ENCODE data around the gene CYSLTR2.

The CYSLTR2 gene

GRCh38 chr13:48725271-48725670 is 71.5 kb downstream of the CYSLTR2 start:
- no peak for TF ChIP-seq RAD21 (IDR thresholded peaks at IDR 0.05; ENCODE audit: low read depth)
- no peak for TF ChIP-seq ZBTB7A (IDR thresholded peaks at IDR 0.05; ENCODE audit: low read depth)
- TF ChIP-seq CREB1 (IDR thresholded peaks at IDR 0.05; ENCODE audit: low read depth), result no peak
- no peak for TF ChIP-seq TAF1 (IDR thresholded peaks at IDR 0.05; ENCODE audit: low read depth)
- no peak for TF ChIP-seq TEAD4 (IDR thresholded peaks at IDR 0.05)
- TF ChIP-seq CEBPB (IDR thresholded peaks at IDR 0.05), result no peak
- no peak for TF ChIP-seq FOXM1 (IDR thresholded peaks at IDR 0.05; ENCODE audit: borderline replicate concordance, low read depth)
- no peak for TF ChIP-seq NFIC (IDR thresholded peaks at IDR 0.05)
- TF ChIP-seq EP300 (IDR thresholded peaks at IDR 0.05; ENCODE audit: borderline replicate concordance), result no peak
- TF ChIP-seq, protein P1, sequence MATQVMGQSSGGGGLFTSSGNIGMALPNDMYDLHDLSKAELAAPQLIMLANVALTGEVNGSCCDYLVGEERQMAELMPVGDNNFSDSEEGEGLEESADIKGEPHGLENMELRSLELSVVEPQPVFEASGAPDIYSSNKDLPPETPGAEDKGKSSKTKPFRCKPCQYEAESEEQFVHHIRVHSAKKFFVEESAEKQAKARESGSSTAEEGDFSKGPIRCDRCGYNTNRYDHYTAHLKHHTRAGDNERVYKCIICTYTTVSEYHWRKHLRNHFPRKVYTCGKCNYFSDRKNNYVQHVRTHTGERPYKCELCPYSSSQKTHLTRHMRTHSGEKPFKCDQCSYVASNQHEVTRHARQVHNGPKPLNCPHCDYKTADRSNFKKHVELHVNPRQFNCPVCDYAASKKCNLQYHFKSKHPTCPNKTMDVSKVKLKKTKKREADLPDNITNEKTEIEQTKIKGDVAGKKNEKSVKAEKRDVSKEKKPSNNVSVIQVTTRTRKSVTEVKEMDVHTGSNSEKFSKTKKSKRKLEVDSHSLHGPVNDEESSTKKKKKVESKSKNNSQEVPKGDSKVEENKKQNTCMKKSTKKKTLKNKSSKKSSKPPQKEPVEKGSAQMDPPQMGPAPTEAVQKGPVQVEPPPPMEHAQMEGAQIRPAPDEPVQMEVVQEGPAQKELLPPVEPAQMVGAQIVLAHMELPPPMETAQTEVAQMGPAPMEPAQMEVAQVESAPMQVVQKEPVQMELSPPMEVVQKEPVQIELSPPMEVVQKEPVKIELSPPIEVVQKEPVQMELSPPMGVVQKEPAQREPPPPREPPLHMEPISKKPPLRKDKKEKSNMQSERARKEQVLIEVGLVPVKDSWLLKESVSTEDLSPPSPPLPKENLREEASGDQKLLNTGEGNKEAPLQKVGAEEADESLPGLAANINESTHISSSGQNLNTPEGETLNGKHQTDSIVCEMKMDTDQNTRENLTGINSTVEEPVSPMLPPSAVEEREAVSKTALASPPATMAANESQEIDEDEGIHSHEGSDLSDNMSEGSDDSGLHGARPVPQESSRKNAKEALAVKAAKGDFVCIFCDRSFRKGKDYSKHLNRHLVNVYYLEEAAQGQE (IDR thresholded peaks at IDR 0.05; ENCODE audit: low read depth), result no peak
- no peak for TF ChIP-seq TCF12 (IDR thresholded peaks at IDR 0.05; ENCODE audit: low read depth)
- TF ChIP-seq EGR1 (IDR thresholded peaks at IDR 0.05), result no peak
- TF ChIP-seq, protein P2, sequence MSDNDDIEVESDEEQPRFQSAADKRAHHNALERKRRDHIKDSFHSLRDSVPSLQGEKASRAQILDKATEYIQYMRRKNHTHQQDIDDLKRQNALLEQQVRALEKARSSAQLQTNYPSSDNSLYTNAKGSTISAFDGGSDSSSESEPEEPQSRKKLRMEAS (IDR thresholded peaks at IDR 0.05), result no peak
- no peak for TF ChIP-seq USF1 (IDR thresholded peaks at IDR 0.05)
- TF ChIP-seq YY1 (IDR thresholded peaks at IDR 0.05; ENCODE audit: low read depth), result no peak

DNA sequence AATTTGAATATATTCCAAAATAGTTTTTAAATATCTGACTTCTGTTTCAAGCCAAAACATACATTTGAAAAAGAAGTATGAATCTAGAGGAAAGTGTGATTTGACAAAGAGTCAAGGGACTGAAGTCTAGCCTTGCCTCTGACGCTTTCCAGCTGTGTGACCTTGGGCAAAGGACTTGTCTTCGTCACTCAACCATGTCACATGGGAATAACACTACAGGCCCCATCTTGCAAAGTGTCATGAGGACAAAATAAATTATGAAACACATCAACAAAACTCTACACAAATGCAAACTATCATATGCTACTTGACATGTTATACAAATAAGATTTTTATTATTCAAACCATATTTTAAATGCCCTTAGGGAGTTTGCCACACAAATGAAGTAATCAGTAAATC is 73.0 kb downstream of the CYSLTR2 start:
- no peak for TF ChIP-seq TAF1 (IDR thresholded peaks at IDR 0.05; ENCODE audit: low read depth)
- no peak for TF ChIP-seq EGR1 (IDR thresholded peaks at IDR 0.05)
- no peak for TF ChIP-seq USF1 (IDR thresholded peaks at IDR 0.05)
- no peak for TF ChIP-seq EP300 (IDR thresholded peaks at IDR 0.05; ENCODE audit: borderline replicate concordance)
- TF ChIP-seq YY1 (IDR thresholded peaks at IDR 0.05; ENCODE audit: low read depth), result no peak
- TF ChIP-seq, protein P2 (IDR thresholded peaks at IDR 0.05), result no peak

DNA sequence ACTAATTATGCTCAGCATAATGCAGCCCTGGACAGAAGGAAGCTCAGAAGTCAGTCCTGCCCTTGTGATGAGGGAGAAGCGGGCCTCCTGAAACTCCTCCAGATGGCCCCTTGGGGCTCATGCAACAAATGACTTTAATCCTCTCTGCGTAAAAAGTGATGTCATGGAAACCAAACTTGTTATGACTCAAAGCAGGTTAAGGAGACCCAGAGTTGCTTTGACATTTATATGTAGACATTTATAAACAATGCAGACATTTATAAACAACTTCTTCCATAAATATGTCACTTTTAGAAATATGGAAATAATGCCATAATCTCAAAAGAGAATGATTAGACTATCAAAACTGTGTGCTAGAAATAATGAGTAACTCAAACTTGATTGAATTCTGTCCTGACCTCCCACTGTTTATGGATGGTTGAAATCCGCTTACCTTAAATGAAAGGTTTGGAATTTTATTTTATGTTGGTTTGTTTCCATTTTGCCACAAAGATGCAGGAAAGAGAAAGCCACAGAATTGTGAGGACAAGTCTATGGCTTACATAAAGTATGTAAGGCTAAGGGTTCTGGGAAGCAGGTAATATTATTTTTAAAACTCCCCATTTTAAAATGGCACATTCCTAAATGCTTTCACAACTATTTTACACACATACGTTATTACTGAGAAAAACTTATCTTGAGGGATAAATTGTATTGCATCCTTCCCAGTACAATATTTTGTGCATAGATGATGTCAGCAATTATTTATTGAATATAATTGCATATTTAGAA is 73.7 kb downstream of the CYSLTR2 start:
- no peak for TF ChIP-seq TAF1 (IDR thresholded peaks at IDR 0.05; ENCODE audit: low read depth)
- no peak for TF ChIP-seq NFIC (IDR thresholded peaks at IDR 0.05)
- TF ChIP-seq, protein P2 (IDR thresholded peaks at IDR 0.05), result no peak
- TF ChIP-seq USF1 (IDR thresholded peaks at IDR 0.05), result no peak
- no peak for TF ChIP-seq FOXM1 (IDR thresholded peaks at IDR 0.05; ENCODE audit: borderline replicate concordance, low read depth)
- no peak for TF ChIP-seq YY1 (IDR thresholded peaks at IDR 0.05; ENCODE audit: low read depth)
- no peak for TF ChIP-seq RAD21 (IDR thresholded peaks at IDR 0.05; ENCODE audit: low read depth)
- TF ChIP-seq CEBPB (IDR thresholded peaks at IDR 0.05), result no peak
- TF ChIP-seq, protein P1 (IDR thresholded peaks at IDR 0.05; ENCODE audit: low read depth), result no peak
- no peak for TF ChIP-seq TEAD4 (IDR thresholded peaks at IDR 0.05)

DNA sequence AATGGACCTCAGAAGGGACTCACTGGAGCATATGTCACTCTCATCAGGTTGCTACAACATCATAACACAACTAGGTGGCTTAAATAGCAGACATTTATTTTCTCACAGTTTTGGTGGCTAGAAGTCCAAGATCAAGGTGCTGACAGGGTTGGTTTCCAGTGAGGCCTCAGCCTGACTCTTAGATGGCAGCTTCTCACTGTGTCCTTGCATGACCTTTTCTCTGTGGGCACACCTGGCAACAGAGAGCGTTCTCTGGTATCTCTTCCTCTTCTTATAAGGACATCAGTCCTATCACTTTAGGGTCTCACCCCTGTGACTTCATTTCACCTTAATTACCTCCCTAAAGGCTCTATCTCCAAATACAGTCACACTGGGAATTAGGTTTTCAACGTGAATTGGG is 74.5 kb downstream of the CYSLTR2 start:
- TF ChIP-seq ZBTB7A (IDR thresholded peaks at IDR 0.05; ENCODE audit: low read depth) (no peak), RAD21 (IDR thresholded peaks at IDR 0.05; ENCODE audit: low read depth) (no peak), FOXM1 (IDR thresholded peaks at IDR 0.05; ENCODE audit: borderline replicate concordance, low read depth) (no peak), EGR1 (IDR thresholded peaks at IDR 0.05) (no peak), YY1 (IDR thresholded peaks at IDR 0.05; ENCODE audit: low read depth) (no peak), NFIC (IDR thresholded peaks at IDR 0.05) (no peak), TEAD4 (IDR thresholded peaks at IDR 0.05) (no peak), EP300 (IDR thresholded peaks at IDR 0.05; ENCODE audit: borderline replicate concordance) (no peak), CREB1 (IDR thresholded peaks at IDR 0.05; ENCODE audit: low read depth) (no peak), TCF12 (IDR thresholded peaks at IDR 0.05; ENCODE audit: low read depth) (no peak), USF1 (IDR thresholded peaks at IDR 0.05) (no peak), TAF1 (IDR thresholded peaks at IDR 0.05; ENCODE audit: low read depth) (no peak), CEBPB (IDR thresholded peaks at IDR 0.05) (no peak)
- TF ChIP-seq, protein P2 (IDR thresholded peaks at IDR 0.05), result no peak
- TF ChIP-seq, protein P1 (IDR thresholded peaks at IDR 0.05; ENCODE audit: low read depth), result no peak
